DOHH2 (cell line): ENCODE data around the gene SBK2.

Source experiments
- H3F3A ChIP-seq: fragments of 200-600 bp; sonication (generic), shearing (Covaris generic); 2 replicates; pipeline ENCODE4 v1.6.0; 2016; ENCODE audit warnings: antibody characterized with exemption, mild to moderate bottlenecking; ENCODE audit not compliant: control insufficient read depth, insufficient read depth
- H3K27ac ChIP-seq: fragments of 200-600 bp; sonication (generic); 2 replicates; pipeline ENCODE4 v1.5.1; 2014; ENCODE audit warnings: low read depth, mild to moderate bottlenecking, low read length, moderate library complexity
- H3K27me3 ChIP-seq: fragments of 200-600 bp; sonication (generic); 2 replicates; pipeline ENCODE4 v1.6.1; 2014; ENCODE audit warnings: mild to moderate bottlenecking, low read length, mixed read lengths; ENCODE audit not compliant: control insufficient read depth
- H3K36me3 ChIP-seq: fragments of 200-600 bp; sonication (generic); 2 replicates; pipeline ENCODE4 v1.6.1; 2014; ENCODE audit warnings: mild to moderate bottlenecking, low read length, moderate library complexity, mixed read lengths; ENCODE audit not compliant: control insufficient read depth
- H3K4me1 ChIP-seq: fragments of 200-600 bp; sonication (generic); 2 replicates; pipeline ENCODE4 v1.6.1; 2014; ENCODE audit warnings: mild to moderate bottlenecking, low read length, mixed read lengths; ENCODE audit not compliant: control insufficient read depth
- H3K4me2 ChIP-seq: fragments of 200-600 bp; sonication (generic); 2 replicates; pipeline ENCODE4 v1.6.0; 2014; ENCODE audit warnings: mild to moderate bottlenecking, low read length, moderate library complexity
- H3K4me3 ChIP-seq: fragments of 200-600 bp; sonication (generic); 2 replicates; pipeline ENCODE4 v1.5.1; 2014; ENCODE audit warnings: mild to moderate bottlenecking, low read length, mixed read lengths
- H3K79me2 ChIP-seq: fragments of 200-600 bp; sonication (generic); 2 replicates; pipeline ENCODE4 v1.6.1; 2014; ENCODE audit warnings: mild to moderate bottlenecking, low read length, mixed read lengths; ENCODE audit not compliant: control insufficient read depth
- H3K9me2 ChIP-seq: fragments of 200-600 bp; sonication (generic); replicated peaks from 2 replicates; pipeline ENCODE4 v1.6.1; 2014; ENCODE audit warnings: mild to moderate bottlenecking, low read length, mixed read lengths; ENCODE audit not compliant: control insufficient read depth
- H3K9me3 ChIP-seq: fragments of 200-600 bp; sonication (generic); 2 replicates; pipeline ENCODE4 v1.6.1; 2014; ENCODE audit warnings: antibody characterized with exemption, low read length, mixed read lengths; ENCODE audit not compliant: control insufficient read depth, insufficient read depth
- H4K20me1 ChIP-seq: fragments of 200-600 bp; sonication (generic); 2 replicates; pipeline ENCODE4 v1.6.0; 2014; ENCODE audit warnings: low read depth, mild to moderate bottlenecking, antibody characterized with exemption, low read length, moderate library complexity; ENCODE audit not compliant: control insufficient read depth, insufficient read depth
- CTCF ChIP-seq: fragments of 200-600 bp; sonication (generic); IDR thresholded peaks from one replicate; pipeline ENCODE4 v1.5.1; 2014; ENCODE audit warnings: antibody characterized with exemption, mild to moderate bottlenecking, low read depth, low read length; ENCODE audit not compliant: poor library complexity, severe bottlenecking
- EZH2phosphoT487 ChIP-seq: fragments of 200-600 bp; sonication (generic); IDR thresholded peaks from 2 replicates; pipeline ENCODE4 v1.6.1; 2017; ENCODE audit warnings: borderline replicate concordance, mild to moderate bottlenecking, antibody characterized with exemption, low read length, moderate library complexity, mixed read lengths

SBK2 gene

GRCh38 chr19:55493052-55493644 is 43.8 kb downstream of the SBK2 start:
- Histone ChIP-seq H3K9me2 (no peaks in the 10 kb centered on the region), H3K4me1 (no peaks in the 10 kb centered on the region; the same call in 1 of the 2 replicates), H3K4me3 (no peak overlapping the region), H3K36me3 (no peaks in the 10 kb centered on the region), H3K4me2 (no peak overlapping the region), H3K79me2 (no peaks in the 10 kb centered on the region), H3F3A (no peaks in the 10 kb centered on the region), H3K27ac (no peak overlapping the region), H3K9me3 (no peaks in the 10 kb centered on the region), H3K27me3 (no peaks in the 10 kb centered on the region), H4K20me1 (no peaks in the 10 kb centered on the region)
- TF ChIP-seq EZH2phosphoT487 (no peak), CTCF (no peak)

DNA sequence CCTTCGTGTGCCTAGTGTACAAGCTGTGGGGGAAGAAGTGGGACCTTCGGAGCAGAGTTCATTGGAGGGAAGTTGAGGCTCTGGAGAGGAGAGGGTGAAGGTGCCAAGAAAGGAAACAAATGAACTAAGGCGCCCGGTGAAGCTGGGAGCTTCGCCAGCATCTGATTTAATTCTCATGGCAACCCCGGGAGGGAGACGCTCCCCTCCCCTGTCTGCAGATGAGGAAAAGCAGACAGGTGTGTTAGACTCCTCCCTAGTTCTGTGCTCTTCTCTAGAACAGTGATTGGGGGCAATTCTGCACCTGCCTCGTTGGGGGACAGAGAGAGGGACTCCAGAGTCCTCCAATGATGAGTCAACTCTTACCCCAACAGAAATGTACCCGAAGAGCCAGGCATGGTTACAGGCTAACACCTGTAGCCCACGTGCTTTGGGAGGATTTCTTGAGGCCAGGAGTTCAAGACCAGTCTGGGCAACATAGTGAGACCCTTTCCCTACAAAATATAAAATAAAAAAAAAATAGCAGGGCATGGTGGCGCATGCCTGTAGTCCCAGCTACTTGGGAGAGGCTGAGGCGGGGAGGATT is 44.5 kb downstream of the SBK2 start:
- H3K36me3 ChIP-seq = no peaks in the 10 kb centered on the region
- TF ChIP-seq CTCF = no peak
- no peak for TF ChIP-seq EZH2phosphoT487
- H3K4me1 ChIP-seq = no peaks in the 10 kb centered on the region; the same call in 1 of the 2 replicates
- H4K20me1 ChIP-seq = no peaks in the 10 kb centered on the region
- H3K9me2 ChIP-seq = no peaks in the 10 kb centered on the region
- H3K27ac ChIP-seq = no peak overlapping the region
- no peak overlapping the region for H3K4me3 ChIP-seq
- no peaks in the 10 kb centered on the region; the same call in 1 of the 2 replicates for H3F3A ChIP-seq
- no peaks in the 10 kb centered on the region for H3K27me3 ChIP-seq
- no peaks in the 10 kb centered on the region for H3K79me2 ChIP-seq
- no peak overlapping the region for H3K4me2 ChIP-seq
- no peaks in the 10 kb centered on the region for H3K9me3 ChIP-seq

DNA sequence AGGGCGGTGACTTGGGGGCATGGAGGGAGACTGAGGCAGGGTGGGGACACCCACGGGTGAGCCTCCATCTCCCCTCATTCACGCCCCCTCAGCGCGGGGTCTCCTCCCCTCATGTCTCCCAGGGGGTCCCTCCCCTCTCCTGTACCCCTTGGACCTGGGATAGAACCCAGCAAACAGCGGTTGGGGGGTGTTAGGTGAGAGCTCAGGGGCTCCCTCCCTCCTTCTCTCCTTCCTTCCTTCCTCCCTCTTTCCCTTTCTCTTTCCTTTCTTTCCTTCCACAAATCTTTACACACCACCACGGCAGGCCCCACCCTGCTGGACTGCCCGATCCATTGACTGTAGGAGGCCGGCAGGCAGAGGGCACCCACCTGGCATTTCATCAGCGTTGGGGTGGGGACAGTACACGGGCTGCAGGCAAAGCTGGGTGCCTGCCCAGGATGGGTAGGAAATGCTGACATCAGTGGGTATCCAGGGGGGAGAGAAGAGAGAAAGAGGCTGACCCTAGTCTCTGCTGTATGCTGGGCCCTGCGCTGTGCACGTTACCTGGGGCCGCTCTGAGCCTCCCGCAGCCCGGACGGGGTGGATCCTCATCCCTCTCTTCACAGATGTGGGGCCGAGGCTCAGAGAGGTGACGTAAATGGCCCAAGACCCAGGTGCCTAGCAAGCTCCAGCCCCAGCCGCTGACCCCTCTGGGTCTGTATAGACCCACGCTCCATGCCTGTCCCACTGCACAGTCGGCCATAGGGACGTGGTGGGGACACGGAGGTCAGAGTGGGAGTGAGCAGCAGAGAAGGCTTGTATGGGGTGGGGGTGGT is 45.2 kb downstream of the SBK2 start:
- no peak overlapping the region for H3K4me3 ChIP-seq
- H3F3A ChIP-seq = no peaks in the 10 kb centered on the region; the same call in 1 of the 2 replicates
- no peak overlapping the region for H3K4me2 ChIP-seq
- no peak overlapping the region for H3K27ac ChIP-seq
- no peaks in the 10 kb centered on the region for H4K20me1 ChIP-seq
- H3K9me2 ChIP-seq = no peaks in the 10 kb centered on the region
- H3K9me3 ChIP-seq = no peaks in the 10 kb centered on the region
- no peaks in the 10 kb centered on the region for H3K79me2 ChIP-seq
- H3K36me3 ChIP-seq = no peaks in the 10 kb centered on the region
- no peaks in the 10 kb centered on the region for H3K27me3 ChIP-seq
- TF ChIP-seq EZH2phosphoT487 (no peak), CTCF (no peak)
- no peaks in the 10 kb centered on the region; the same call in 1 of the 2 replicates for H3K4me1 ChIP-seq
